GM10248 (cell line): ENCODE data around the gene NAT14.

ENCODE experiments used
- CTCF ChIA-PET: fragments of 300-600 bp; sonication (Branson Sonifier 250); formaldehyde crosslinking; extraction: SDS; loops from one replicate; lab custom pipeline; 2021; ENCODE audit warnings: antibody characterized with exemption; lab: Yijun Ruan, JAX
- POLR2A ChIA-PET: fragments of 350-650 bp; sonication (Branson Sonifier 250); formaldehyde crosslinking; extraction: SDS; loops from one replicate; lab custom pipeline; 2020; ENCODE audit warnings: antibody characterized with exemption; lab: Yijun Ruan, JAX
- DNase-seq: peaks from one replicate; pipeline ENCODE4 v3.0.0; 2012; ENCODE audit errors: extremely low spot score
- CTCF ChIP-seq: IDR thresholded peaks from 2 replicates; pipeline ENCODE4 v1.5.1; 2012; ENCODE audit warnings: mild to moderate bottlenecking, low read depth; ENCODE audit errors: extremely low read depth, missing control alignments, control extremely low read depth

NAT14 gene

GRCh38 chr19:55481794-55482155 lies 3.2 kb upstream of the NAT14 start:
- CTCF ChIA-PET = no interaction called here
- no peak for TF ChIP-seq CTCF
- POLR2A ChIA-PET = no interaction called here
- no peak for DNase-seq

- ChIA-PET POLR2A (no interaction called here), CTCF (interaction anchor here (0.8 to 6.3 kb wide), 2 partner anchors 9 to 15 kb away, joined by 3 to 37 read pairs; no protein-coding TSS in a partner anchor)
- no peak for DNase-seq
- no peak for TF ChIP-seq CTCF
These were observed 2.6 kb upstream of the NAT14 start for GRCh38 chr19:55482156-55482961.

- no peak for TF ChIP-seq CTCF
- ChIA-PET CTCF (interaction anchor here (0.8 to 6.3 kb wide), 3 partner anchors 9 to 21 kb away, joined by 3 to 44 read pairs (median 37); no protein-coding TSS in a partner anchor), POLR2A (no interaction called here)
- no peak for DNase-seq
These were observed 1.9 kb upstream of the NAT14 start for GRCh38 chr19:55482967-55483705.

GRCh38 chr19:55483706-55484592 lies 1.0 kb upstream of the NAT14 start:
- TF ChIP-seq CTCF = no peak
- ChIA-PET CTCF (interaction anchor here (0.9 to 6.3 kb wide), 5 partner anchors 16 to 207 kb away, joined by 3 to 44 read pairs (median 6); no protein-coding TSS in a partner anchor), POLR2A (no interaction called here)
- DNase-seq = no peak

GRCh38 chr19:55485439-55486011 lies 537 bp downstream of the NAT14 start:
- CTCF ChIA-PET = interaction anchor here (0.9 to 6.3 kb wide), 7 partner anchors 9 to 184 kb away, joined by 3 to 44 read pairs (median 4); partner anchors contain the start of gene ZNF628

More at GRCh38 chr19:55485439-55486011, 537 bp downstream of the NAT14 start:
- no peak for DNase-seq
- TF ChIP-seq CTCF = no peak
- POLR2A ChIA-PET = interaction anchor here (0.8 kb wide), 1 partner anchor 24 kb away, joined by 4 read pairs; the partner anchor contains the start of gene ISOC2
